HEK293T (cell line): ENCODE results near the gene CDV3.

Source experiments
- CTBP1 ChIP-seq: fragments of 450-650 bp; IDR thresholded peaks from 2 replicates; pipeline ENCODE4 v1.6.1; 2016; ENCODE audit warnings: borderline replicate concordance
- FOXM1 ChIP-seq: fragments of 450-650 bp; IDR thresholded peaks from 2 replicates; pipeline ENCODE4 v1.6.1; 2017; ENCODE audit warnings: mild to moderate bottlenecking, borderline replicate concordance
- HDGF ChIP-seq: fragments of 450-650 bp; IDR thresholded peaks from 2 replicates; pipeline ENCODE4 v1.6.1; 2017; ENCODE audit warnings: antibody characterized with exemption, borderline replicate concordance
- L3MBTL2 ChIP-seq: fragments of 450-650 bp; conservative IDR thresholded peaks from 2 replicates; pipeline ENCODE4 v1.6.1; 2016; ENCODE audit warnings: mild to moderate bottlenecking
- LEF1 ChIP-seq: fragments of 450-650 bp; IDR thresholded peaks from 2 replicates; pipeline ENCODE4 v1.6.1; 2017; ENCODE audit warnings: mild to moderate bottlenecking, borderline replicate concordance
- NFRKB ChIP-seq: fragments of 450-650 bp; IDR thresholded peaks from 2 replicates; pipeline ENCODE4 v1.6.1; 2016; ENCODE audit warnings: mild to moderate bottlenecking, moderate library complexity
- PKNOX1 ChIP-seq: fragments of 450-650 bp; IDR thresholded peaks from 2 replicates; pipeline ENCODE4 v1.6.1; 2016
- SUZ12 ChIP-seq: fragments of 450-650 bp; IDR thresholded peaks from 2 replicates; pipeline ENCODE4 v1.6.1; 2016; ENCODE audit warnings: mild to moderate bottlenecking

GRCh38 chr3:133608388-133608787, 34.9 kb downstream of the CDV3 start:
- TF ChIP-seq SUZ12 (no peak), LEF1 (no peak), L3MBTL2 (no peak), PKNOX1 (no peak), HDGF (no peak), CTBP1 (no peak), FOXM1 (no peak), NFRKB (no peak)
